Measurements from ENCODE around the gene KRT222.

The KRT222 gene

DNA sequence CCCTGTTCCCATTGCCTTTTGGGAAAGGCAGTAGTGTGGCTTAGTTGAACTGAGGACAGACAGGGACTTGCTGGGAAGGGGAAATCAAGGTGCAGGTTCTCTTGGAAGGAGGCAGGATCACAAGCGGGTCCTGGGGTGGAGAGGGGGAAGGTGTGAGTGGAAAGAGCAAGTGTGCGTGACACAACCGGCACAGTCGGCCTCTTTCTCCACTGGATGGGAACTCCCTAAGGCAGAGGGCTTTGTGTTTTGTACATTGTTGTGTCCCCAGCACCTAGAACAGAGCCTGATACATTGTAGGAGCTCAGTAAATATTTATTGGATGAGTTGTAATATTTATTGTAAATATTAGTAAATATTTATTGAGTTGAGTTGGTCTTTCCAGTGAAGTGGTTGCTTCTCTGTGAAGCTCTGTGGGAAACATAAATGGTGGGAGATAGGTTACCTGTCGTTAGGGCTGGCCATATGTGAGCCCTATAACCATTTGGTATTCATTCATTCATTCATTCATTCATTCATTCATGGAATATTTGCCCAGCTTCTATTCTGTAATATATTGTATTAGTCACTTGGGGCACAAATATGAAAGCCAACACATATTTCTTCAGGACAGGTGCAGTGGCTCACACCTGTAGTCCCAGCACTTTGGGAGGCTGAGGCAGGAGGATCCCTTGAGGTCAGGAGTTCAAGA lies 51.4 kb downstream of the KRT222 start:
- DNase-seq, result no peak

DNA sequence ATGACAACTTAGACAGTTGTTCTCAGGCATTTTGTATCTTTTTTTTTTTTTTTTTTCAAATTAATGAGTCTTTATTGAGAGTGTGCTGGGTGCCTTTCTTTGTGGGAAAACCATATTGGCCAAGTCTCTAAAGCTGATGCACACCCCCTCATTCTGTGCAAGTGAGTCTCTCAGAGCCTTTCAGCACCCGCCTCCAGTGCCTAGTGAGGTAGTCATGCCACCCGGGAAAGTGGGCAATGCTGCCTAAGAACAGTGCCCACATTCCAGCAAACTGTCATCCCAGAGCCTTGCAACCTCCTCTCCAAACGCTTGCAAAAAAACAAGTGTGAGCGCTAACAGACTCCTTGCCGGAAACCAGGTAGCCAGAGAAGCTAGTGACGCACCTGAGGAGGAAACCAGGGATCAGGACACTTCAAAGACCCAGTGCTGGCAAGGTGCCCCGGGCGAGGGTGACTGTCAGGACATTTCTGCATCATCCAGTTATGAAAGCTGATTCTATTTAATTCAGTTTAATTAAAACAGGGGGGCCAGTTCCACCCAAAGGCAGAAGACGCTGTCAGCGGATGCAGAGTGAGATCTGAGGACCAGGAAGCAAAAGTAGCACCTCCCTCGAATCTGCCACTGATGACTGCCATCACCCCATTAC lies 52.3 kb downstream of the KRT222 start:
- DNase-seq, result peak; percentile 31

DNA sequence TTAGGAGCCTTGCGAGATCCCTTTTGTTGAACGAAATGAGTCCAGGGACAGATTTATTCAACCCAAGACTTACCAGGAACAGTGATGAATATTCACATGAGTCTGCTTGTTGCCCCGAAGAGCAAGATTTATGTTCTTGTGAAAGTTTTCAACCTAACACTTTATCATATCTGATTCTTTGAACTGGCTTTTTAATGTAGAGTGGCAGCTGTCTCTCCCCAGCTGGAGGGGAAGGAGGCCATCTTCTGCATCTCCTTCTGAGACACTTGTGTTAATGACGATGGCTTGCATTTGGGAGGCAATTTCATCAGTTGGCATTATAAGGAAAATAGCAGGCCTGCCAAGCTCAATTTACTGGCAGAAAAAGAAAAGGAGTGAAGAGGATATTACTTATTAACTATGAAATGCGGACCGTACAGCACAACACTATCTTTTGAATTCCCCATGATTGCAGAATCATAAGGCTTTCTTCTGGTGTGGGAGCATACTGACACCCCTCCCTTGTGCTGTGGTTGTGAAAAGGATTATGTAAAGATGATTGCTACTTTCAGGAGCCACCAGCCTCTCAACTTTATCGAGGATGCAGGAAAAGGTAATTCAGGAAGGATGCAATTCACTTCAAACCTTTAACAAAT lies 53.0 kb downstream of the KRT222 start:
- DNase-seq, result no peak

DNA sequence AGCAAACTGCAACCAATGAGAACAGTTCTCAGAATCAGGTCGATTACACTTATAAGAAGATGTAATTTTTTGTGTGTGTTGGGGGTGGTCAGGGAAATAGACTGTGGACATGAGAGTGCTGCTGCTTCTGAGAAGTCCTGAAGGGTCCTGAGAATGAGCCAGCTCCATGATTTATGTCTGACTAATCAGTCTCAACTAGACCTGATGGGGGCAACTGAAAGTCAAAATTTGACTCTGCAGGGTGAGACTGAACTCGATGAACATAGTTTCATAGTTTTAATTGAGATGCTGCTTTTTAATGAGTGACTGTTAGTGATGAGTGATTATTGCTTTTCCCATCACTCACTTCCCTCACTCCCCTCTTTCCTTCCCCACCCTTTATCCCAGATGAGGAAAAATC lies 54.6 kb downstream of the KRT222 start:
- no peak for DNase-seq

DNA sequence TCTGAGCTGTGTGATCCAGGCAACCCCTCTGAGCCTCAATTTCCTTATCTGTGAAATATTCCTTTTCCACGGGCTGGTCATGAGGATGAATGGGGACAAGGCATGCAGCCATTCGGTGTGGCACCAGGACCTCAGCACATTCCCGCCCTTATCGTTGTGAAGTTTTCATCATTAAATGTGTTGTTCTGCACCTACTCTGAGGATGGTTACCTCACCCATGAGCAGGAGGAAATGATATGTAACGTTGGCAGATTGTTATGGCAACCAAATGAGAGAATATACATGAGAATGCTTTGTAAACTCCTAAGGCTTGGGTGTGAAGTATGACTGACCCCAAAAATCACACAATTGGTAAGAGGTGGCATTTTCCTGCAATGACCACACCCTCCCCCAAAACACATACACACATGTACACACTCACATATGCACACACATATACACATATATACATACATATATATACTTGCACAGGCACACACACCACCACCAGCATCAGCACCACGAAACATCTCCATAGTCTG lies 56.9 kb downstream of the KRT222 start:
- DNase-seq, result no peak

DNA sequence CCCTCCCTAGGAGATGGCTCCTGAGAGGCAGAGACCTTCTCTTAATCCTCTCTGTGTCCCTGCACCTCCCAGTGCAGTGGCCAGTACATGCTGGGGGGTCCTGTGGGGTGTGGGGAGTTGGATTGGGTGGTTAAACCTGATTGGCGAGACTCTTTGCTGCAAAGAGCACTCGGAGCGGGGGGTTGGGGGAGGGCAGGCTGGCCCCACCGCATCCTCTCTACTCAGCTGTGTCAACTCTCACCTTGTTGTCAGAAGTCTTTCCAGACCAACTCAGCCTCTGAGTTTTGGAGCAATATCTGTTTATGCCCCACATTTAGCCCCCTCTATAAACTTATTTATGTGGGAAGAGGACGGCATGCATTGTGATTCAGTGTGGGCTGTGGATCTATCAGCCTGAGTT lies 57.3 kb downstream of the KRT222 start:
- DNase-seq, result no peak

DNA sequence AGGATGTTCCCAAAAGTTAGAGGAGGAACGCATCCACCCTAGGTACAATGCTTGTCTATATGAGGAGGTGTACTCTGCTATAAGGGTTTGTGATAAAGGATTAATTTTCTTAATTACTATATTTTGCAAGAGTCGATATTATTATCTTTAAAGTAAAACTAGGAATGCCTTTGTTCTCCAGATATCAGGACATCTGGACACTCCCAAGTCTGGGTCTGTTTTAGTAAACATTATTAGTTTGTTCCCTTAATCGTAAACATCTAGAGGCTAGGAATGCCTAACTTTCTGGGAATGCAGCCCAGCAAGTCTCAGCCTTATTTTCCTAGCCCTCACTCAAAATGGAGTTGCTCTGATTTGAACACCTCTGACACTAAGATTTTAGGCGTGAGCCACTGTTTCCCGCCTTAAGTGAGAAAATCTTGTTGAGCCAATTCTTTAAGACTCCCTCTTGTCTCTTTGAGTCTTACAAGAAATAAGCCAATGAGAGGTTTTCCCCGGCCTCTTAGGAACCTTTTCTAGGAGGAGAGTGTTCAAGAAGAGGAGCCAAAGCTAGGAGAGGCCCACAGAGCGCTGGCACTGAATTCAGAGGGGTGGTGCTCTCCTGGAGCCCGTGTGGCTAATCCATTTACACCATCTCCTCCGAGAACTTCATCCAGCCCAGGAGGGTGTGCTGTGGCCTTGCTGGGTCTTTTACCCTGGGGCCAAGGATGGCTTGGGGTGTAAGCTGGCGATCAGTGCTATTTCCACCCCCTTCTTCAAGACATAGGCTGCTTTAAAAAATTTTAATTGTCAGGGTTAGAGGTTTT lies 58.2 kb downstream of the KRT222 start:
- DNase-seq, result no peak

DNA sequence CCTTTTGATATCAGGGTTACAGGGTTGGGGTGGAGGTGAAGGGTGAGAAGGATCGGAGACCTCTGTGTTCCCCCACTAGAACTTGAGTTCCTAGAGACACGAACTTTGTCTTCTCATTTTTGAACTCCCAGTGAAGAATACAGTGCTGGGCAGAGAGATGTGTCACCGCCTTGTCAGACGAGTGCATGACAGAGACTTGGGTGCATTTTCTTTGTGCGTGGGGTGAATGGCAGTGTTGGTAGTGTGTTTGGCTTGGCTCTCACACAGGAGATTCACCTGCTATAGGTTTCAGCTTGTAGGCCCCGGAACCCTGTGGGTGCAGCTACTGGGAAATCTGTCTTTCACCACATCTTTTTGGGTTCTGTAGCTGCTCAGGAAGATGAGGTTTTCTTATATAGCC lies 59.7 kb downstream of the KRT222 start:
- no peak for DNase-seq
